GM10847 (cell line): ENCODE measurements around the gene PPT2.
A peak's percentile ranks its signal among the peaks of the same experiment; 100 is the strongest.

ENCODE experiments used
- POLR2A ChIP-seq: IDR thresholded peaks from 2 replicates; pipeline ENCODE4 v1.6.1; 2011; ENCODE audit not compliant: insufficient read length; ENCODE audit errors: extremely low read depth

Gene PPT2

GRCh38 chr6:32118782-32119628, 34.9 kb upstream of the PPT2 start:
- no peak for TF ChIP-seq POLR2A

GRCh38 chr6:32120573-32121059, 33.3 kb upstream of the PPT2 start:
- TF ChIP-seq POLR2A: no peak

GRCh38 chr6:32123681-32124080, 30.3 kb upstream of the PPT2 start:
- TF ChIP-seq POLR2A: no peak

- no peak for TF ChIP-seq POLR2A
These were observed 27.1 kb upstream of the PPT2 start for GRCh38 chr6:32126880-32127279.

- no peak for TF ChIP-seq POLR2A
These were observed 26.6 kb upstream of the PPT2 start for GRCh38 chr6:32127409-32127716.

- TF ChIP-seq POLR2A: peak; percentile 62
These were observed 26.0 kb upstream of the PPT2 start, which contains the start of gene ATF6B for GRCh38 chr6:32127717-32128592. ATF6B (minus strand) TSS chr6:32128246; CDS start chr6:32128207, 39 bp downstream.

- TF ChIP-seq POLR2A: no peak
These were observed 25.1 kb upstream of the PPT2 start for GRCh38 chr6:32128751-32129296.

GRCh38 chr6:32129297-32130088, 24.4 kb upstream of the PPT2 start:
- TF ChIP-seq POLR2A: no peak

GRCh38 chr6:32131439-32131948, 22.4 kb upstream of the PPT2 start:
- no peak for TF ChIP-seq POLR2A

GRCh38 chr6:32132110-32132509, 21.8 kb upstream of the PPT2 start:
- no peak for TF ChIP-seq POLR2A

- no peak for TF ChIP-seq POLR2A
These were observed 20.2 kb upstream of the PPT2 start for GRCh38 chr6:32133786-32134185.

- TF ChIP-seq POLR2A: no peak
These were observed 16.5 kb upstream of the PPT2 start for GRCh38 chr6:32137454-32137853.

- no peak for TF ChIP-seq POLR2A
These were observed 14.4 kb upstream of the PPT2 start for GRCh38 chr6:32139590-32139989.

GRCh38 chr6:32140420-32141046, 13.4 kb upstream of the PPT2 start:
- no peak for TF ChIP-seq POLR2A

GRCh38 chr6:32146287-32146686, 7.7 kb upstream of the PPT2 start:
- no peak for TF ChIP-seq POLR2A

GRCh38 chr6:32146687-32147086, 7.3 kb upstream of the PPT2 start:
- no peak for TF ChIP-seq POLR2A
